ENCODE data around the gene PSMC6. TPM values are rescaled to one million over a fixed set of nuclear protein-coding genes. Genes with fewer than 3 reads are reported as not detected.

The PSMC6 gene
- total RNA-seq, 1 experiment from 2014 or later, result 103 TPM

DNA sequence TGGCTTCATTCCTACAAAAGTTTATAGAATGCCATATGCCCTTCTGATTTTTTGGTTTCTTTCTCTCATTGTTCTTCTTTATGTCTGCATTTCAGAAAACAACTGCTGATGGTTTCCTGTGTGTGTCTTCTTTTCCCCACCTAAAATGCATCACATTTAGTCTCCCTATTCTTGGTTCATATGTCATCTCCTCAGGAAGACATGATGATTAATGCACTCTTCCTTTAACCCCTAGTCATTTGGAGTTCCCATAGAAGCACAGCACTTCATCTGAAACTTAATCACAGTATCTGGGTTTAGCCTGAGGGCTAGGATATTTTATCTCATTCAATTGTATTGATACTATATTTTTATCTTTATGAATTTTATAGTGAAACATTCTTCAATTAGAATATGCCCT, 62.9 kb downstream of the PSMC6 start:
- H2AK5ac ChIP-seq (ENCODE audit: insufficient read length, low read length), result no peak overlapping the region
- H2BK20ac ChIP-seq (ENCODE audit: low read depth, low read length, poor library complexity, severe bottlenecking), result no peak overlapping the region
- H3K4me1 Mint-ChIP-seq, result no peaks in the 10 kb centered on the region
- no peak overlapping the region for H3K56ac ChIP-seq (ENCODE audit: insufficient read length, low read depth, low read length)
- H3K23me2 ChIP-seq (ENCODE audit: insufficient read length, low read depth, low read length, poor library complexity, severe bottlenecking), result no peaks in the 10 kb centered on the region
- H3K4me3 Mint-ChIP-seq, result no peak overlapping the region
- H3T11ph ChIP-seq (ENCODE audit: low read length), result no peak overlapping the region
- no peak overlapping the region for H3K4me2 ChIP-seq (ENCODE audit: insufficient read depth, insufficient read length, low read length)
- H2BK5ac ChIP-seq (ENCODE audit: insufficient read length, low read length), result no peak overlapping the region
- H3K27ac ChIP-seq (ENCODE audit: insufficient read length, low read depth, low read length), result no peak overlapping the region
- no peaks in the 10 kb centered on the region for H3K79me2 ChIP-seq (ENCODE audit: insufficient read depth, low read length)
- H3K27ac Mint-ChIP-seq, result no peak overlapping the region
- H3K14ac ChIP-seq (ENCODE audit: insufficient read depth, low read length), result no peak overlapping the region
- H3K4me1 ChIP-seq (ENCODE audit: insufficient read depth, low read length), result no peaks in the 10 kb centered on the region
- H3K27me3 ChIP-seq (ENCODE audit: insufficient read depth, low read length), result no peaks in the 10 kb centered on the region
- H3K27me3 Mint-ChIP-seq (ENCODE audit: low read depth), result no peaks in the 10 kb centered on the region
- H3K18ac ChIP-seq (ENCODE audit: insufficient read length, low read depth, low read length), result no peak overlapping the region
- H3K9ac ChIP-seq (ENCODE audit: extremely low read depth, insufficient read length, low read length), result no peak overlapping the region
- TF ChIP-seq, protein P1, sequence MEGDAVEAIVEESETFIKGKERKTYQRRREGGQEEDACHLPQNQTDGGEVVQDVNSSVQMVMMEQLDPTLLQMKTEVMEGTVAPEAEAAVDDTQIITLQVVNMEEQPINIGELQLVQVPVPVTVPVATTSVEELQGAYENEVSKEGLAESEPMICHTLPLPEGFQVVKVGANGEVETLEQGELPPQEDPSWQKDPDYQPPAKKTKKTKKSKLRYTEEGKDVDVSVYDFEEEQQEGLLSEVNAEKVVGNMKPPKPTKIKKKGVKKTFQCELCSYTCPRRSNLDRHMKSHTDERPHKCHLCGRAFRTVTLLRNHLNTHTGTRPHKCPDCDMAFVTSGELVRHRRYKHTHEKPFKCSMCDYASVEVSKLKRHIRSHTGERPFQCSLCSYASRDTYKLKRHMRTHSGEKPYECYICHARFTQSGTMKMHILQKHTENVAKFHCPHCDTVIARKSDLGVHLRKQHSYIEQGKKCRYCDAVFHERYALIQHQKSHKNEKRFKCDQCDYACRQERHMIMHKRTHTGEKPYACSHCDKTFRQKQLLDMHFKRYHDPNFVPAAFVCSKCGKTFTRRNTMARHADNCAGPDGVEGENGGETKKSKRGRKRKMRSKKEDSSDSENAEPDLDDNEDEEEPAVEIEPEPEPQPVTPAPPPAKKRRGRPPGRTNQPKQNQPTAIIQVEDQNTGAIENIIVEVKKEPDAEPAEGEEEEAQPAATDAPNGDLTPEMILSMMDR (conservative IDR thresholded peaks at IDR 0.05), result no peak
- no peak overlapping the region for H2BK15ac ChIP-seq (ENCODE audit: low read depth, low read length)
- no peak overlapping the region for H4K8ac ChIP-seq (replicated peaks; ENCODE audit: insufficient read length, low read depth, low read length)
- DNase-seq, result no peak
- no peak overlapping the region for H2BK12ac ChIP-seq (ENCODE audit: insufficient read length, low read depth, low read length)
- H3K79me1 ChIP-seq (ENCODE audit: insufficient read depth, low read depth, low read length, poor library complexity, severe bottlenecking), result peaks cover 3% of the 10 kb centered on the region
- H4K91ac ChIP-seq (ENCODE audit: insufficient read length, low read depth, low read length), result no peak overlapping the region
- no peak overlapping the region for H2BK120ac ChIP-seq (ENCODE audit: low read depth, low read length, poor library complexity, severe bottlenecking)
- no peak overlapping the region for H2AFZ ChIP-seq (ENCODE audit: low read length)
- H3K9me3 Mint-ChIP-seq, result no peaks in the 10 kb centered on the region
- H3K23ac ChIP-seq (ENCODE audit: insufficient read length, low read depth, low read length), result no peak overlapping the region
- H4K5ac ChIP-seq (ENCODE audit: insufficient read length, low read depth, low read length), result no peak overlapping the region
- no peak overlapping the region for H3K4ac ChIP-seq (ENCODE audit: low read depth, low read length)
- H3K9me3 ChIP-seq (ENCODE audit: control insufficient read depth, low read depth, low read length), result no peaks in the 10 kb centered on the region
- peaks cover 4 to 40% (median 34%) of the 10 kb centered on the region in 3 experiments; a peak in 6 of 7 replicates for H3K36me3 Mint-ChIP-seq (ENCODE audit: insufficient read depth in 1 of 3, low read depth in 3 of 3)
- H4K20me1 ChIP-seq (ENCODE audit: control insufficient read depth, insufficient read depth, insufficient read length), result no peaks in the 10 kb centered on the region

All from H9 (cell line).